PFSK-1 (cell line): ENCODE data around the gene C22orf23.

Source experiments
- FOXP2 ChIP-seq: optimal IDR thresholded peaks from 2 replicates; pipeline ENCODE3; 2011; ENCODE audit warnings: borderline replicate concordance, control low read depth, inconsistent platforms; ENCODE audit not compliant: insufficient read depth; ENCODE audit errors: extremely low read length, extremely low read depth
- POLR2AphosphoS5 ChIP-seq: IDR thresholded peaks from 2 replicates; pipeline ENCODE4 v1.6.1; 2012; ENCODE audit warnings: low read depth, mild to moderate bottlenecking, control low read depth, low read length, moderate library complexity
- REST ChIP-seq, 2 experiments: IDR thresholded peaks; 2 replicates each; pipeline versions ENCODE4 v1.6.1 to v1.8.0; 2011 to 2012; ENCODE audit warnings: low read depth in 2 of 2, low read length in 2 of 2, control low read depth in 1 of 2, inconsistent platforms in 1 of 2, mild to moderate bottlenecking in 1 of 2, moderate library complexity in 1 of 2; ENCODE audit not compliant: insufficient read depth in 1 of 2
- SIN3A ChIP-seq: IDR thresholded peaks from 2 replicates; pipeline ENCODE4 v1.6.1; 2012; ENCODE audit warnings: mild to moderate bottlenecking, low read length, moderate library complexity, borderline replicate concordance; ENCODE audit not compliant: insufficient read depth
- TAF1 ChIP-seq: IDR thresholded peaks from 2 replicates; pipeline ENCODE4 v1.6.1; 2012; ENCODE audit warnings: low read length, control low read depth, borderline replicate concordance; ENCODE audit not compliant: insufficient read depth

Gene C22orf23

GRCh38 chr22:37991731-37992442 is 38.5 kb upstream of the C22orf23 start:
- no peak for TF ChIP-seq TAF1
- no peak for TF ChIP-seq REST (IDR thresholded peaks at IDR 0.05; ENCODE audit: insufficient read depth in 1 of 2, low read depth in 2 of 2, low read length in 2 of 2)
- no peak for TF ChIP-seq FOXP2
- no peak for TF ChIP-seq SIN3A
- no peak for TF ChIP-seq POLR2AphosphoS5

GRCh38 chr22:37990862-37991261 is 37.5 kb upstream of the C22orf23 start:
- no peak for TF ChIP-seq POLR2AphosphoS5

- no peak for TF ChIP-seq TAF1
- no peak for TF ChIP-seq REST (IDR thresholded peaks at IDR 0.05; ENCODE audit: insufficient read depth in 1 of 2, low read depth in 2 of 2, low read length in 2 of 2)
- no peak for TF ChIP-seq SIN3A
- no peak for TF ChIP-seq FOXP2
- no peak for TF ChIP-seq POLR2AphosphoS5
These were observed 36.9 kb upstream of the C22orf23 start for GRCh38 chr22:37990301-37990700.

- no peak for TF ChIP-seq TAF1
- TF ChIP-seq FOXP2 = no peak
- no peak for TF ChIP-seq REST (IDR thresholded peaks at IDR 0.05; ENCODE audit: insufficient read depth in 1 of 2, low read depth in 2 of 2, low read length in 2 of 2)
- no peak for TF ChIP-seq POLR2AphosphoS5
- TF ChIP-seq SIN3A = no peak
These were observed 36.0 kb upstream of the C22orf23 start for GRCh38 chr22:37989146-37990045.

GRCh38 chr22:37986371-37986770 is 33.0 kb upstream of the C22orf23 start:
- TF ChIP-seq TAF1 = no peak
- TF ChIP-seq SIN3A = no peak
- no peak for TF ChIP-seq POLR2AphosphoS5

- TF ChIP-seq SIN3A (no peak), FOXP2 (no peak)
These were observed 32.4 kb upstream of the C22orf23 start for GRCh38 chr22:37985751-37986281.
